ENCODE measurements around the gene PAPOLA.

DNA sequence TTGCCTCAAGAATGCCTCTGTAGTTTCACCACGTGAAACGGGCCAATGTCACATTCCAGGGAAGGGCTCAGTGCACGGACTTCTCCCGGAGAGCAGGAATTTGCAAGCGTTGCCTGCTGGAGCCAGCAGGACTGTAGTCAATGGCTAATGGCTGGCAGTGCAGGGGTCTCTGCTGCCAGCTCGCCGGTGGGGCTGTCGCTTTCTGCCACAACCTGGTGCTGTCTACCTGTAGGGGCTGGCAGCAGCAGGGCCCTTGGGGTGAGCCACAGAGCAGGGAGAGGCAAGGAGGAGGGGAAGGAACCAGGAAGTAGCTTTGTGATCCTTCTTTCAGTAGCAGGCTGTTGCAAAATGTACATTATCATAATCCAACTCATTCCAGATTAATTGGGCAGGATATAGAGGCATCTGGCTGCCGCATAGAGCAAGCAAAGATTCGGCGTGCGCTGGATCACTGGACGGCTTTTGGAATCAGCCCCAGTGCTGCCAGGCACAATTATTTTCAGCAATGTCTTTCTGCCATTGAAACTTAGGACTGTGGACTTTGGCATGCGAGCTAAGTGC lies 114.1 kb downstream of the PAPOLA start:
- TF ChIP-seq, protein P1, sequence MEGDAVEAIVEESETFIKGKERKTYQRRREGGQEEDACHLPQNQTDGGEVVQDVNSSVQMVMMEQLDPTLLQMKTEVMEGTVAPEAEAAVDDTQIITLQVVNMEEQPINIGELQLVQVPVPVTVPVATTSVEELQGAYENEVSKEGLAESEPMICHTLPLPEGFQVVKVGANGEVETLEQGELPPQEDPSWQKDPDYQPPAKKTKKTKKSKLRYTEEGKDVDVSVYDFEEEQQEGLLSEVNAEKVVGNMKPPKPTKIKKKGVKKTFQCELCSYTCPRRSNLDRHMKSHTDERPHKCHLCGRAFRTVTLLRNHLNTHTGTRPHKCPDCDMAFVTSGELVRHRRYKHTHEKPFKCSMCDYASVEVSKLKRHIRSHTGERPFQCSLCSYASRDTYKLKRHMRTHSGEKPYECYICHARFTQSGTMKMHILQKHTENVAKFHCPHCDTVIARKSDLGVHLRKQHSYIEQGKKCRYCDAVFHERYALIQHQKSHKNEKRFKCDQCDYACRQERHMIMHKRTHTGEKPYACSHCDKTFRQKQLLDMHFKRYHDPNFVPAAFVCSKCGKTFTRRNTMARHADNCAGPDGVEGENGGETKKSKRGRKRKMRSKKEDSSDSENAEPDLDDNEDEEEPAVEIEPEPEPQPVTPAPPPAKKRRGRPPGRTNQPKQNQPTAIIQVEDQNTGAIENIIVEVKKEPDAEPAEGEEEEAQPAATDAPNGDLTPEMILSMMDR (IDR thresholded peaks at IDR 0.05) = no peak
- TF ChIP-seq CBX8 (IDR thresholded peaks at IDR 0.05) (no peak), SMC3 (IDR thresholded peaks at IDR 0.05) (no peak), POLR2A (IDR thresholded peaks at IDR 0.05; ENCODE audit: low read length) (no peak), KDM5A (IDR thresholded peaks at IDR 0.05) (no peak), CEBPB (IDR thresholded peaks at IDR 0.05) (no peak)
- TF ChIP-seq, protein P2, sequence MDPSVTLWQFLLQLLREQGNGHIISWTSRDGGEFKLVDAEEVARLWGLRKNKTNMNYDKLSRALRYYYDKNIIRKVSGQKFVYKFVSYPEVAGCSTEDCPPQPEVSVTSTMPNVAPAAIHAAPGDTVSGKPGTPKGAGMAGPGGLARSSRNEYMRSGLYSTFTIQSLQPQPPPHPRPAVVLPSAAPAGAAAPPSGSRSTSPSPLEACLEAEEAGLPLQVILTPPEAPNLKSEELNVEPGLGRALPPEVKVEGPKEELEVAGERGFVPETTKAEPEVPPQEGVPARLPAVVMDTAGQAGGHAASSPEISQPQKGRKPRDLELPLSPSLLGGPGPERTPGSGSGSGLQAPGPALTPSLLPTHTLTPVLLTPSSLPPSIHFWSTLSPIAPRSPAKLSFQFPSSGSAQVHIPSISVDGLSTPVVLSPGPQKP (IDR thresholded peaks at IDR 0.05; ENCODE audit: low read depth, low read length) = no peak
